ENCODE data around the gene SLC22A23. TPM values are rescaled to one million over a fixed set of nuclear protein-coding genes. Genes with fewer than 3 reads are reported as not detected.

Gene SLC22A23
- polyA plus RNA-seq, 1 donor (not counting 4 experiments of a cell fraction or from before 2014, with no cell fraction given): 4.3 TPM

GRCh38 chr6:3376893-3377535 lies 79.8 kb downstream of the SLC22A23 start:
- Histone ChIP-seq H2AFZ (ENCODE audit: control insufficient read depth, low read length) (peak overlapping the region; percentile 17), H3K79me2 (ENCODE audit: control insufficient read depth, insufficient read depth, low read length) (no peaks in the 10 kb centered on the region), H3K27me3 (ENCODE audit: control insufficient read depth, extremely low read depth, insufficient read depth, low read length) (no peaks in the 10 kb centered on the region), H3K36me3 (ENCODE audit: control insufficient read depth in 2 of 2, extremely low read depth in 1 of 2, insufficient read depth in 2 of 2, low read length in 2 of 2) (no peaks in the 10 kb centered on the region), H3K4me3 (ENCODE audit: control insufficient read depth in 2 of 3, extremely low read depth in 1 of 3, insufficient read depth in 2 of 3, low read depth in 1 of 3, low read length in 3 of 3) (no peak overlapping the region), H3K4me2 (ENCODE audit: control insufficient read depth, extremely low read depth, insufficient read depth, low read depth, low read length) (peak overlapping the region; percentile 86), H3K9ac (ENCODE audit: control insufficient read depth, extremely low read depth, insufficient read depth, low read length) (peak overlapping the region; percentile 83), H3K9me3 (ENCODE audit: control insufficient read depth, low read depth, low read length) (no peaks in the 10 kb centered on the region), H4K20me1 (ENCODE audit: control insufficient read depth, extremely low read depth, insufficient read depth, low read length) (no peaks in the 10 kb centered on the region), H3K9me1 (ENCODE audit: control insufficient read depth, extremely low read depth, insufficient read depth, low read length) (no peaks in the 10 kb centered on the region), H3K4me1 (ENCODE audit: control insufficient read depth, extremely low read depth, insufficient read depth, low read length) (peaks cover 23% of the 10 kb centered on the region), H3K27ac (ENCODE audit: control insufficient read depth, insufficient read depth, low read length) (peak overlapping the region; percentile 95)
- dilution Hi-C loops (cut with MboI; ENCODE audit: extremely low pct_ligation_motif_present, low sequenced_read_pairs): no loop called here
- FAIRE-seq (no peak), DNase-seq (ENCODE audit: low read depth, low spot score) (no peak)
- TF ChIP-seq CTCF (optimal IDR thresholded peaks at IDR 0.05 in 1 of 3, IDR thresholded peaks at IDR 0.05 in 1 of 3, conservative IDR thresholded peaks at IDR 0.05 in 1 of 3; ENCODE audit: extremely low read depth in 1 of 3, insufficient read depth in 2 of 3, low read length in 3 of 3) (no peak), EZH2 (IDR thresholded peaks at IDR 0.05; ENCODE audit: low read length) (no peak)

GRCh38 chr6:3376064-3376463 lies 80.8 kb downstream of the SLC22A23 start:
- Histone ChIP-seq H3K4me3 (ENCODE audit: control insufficient read depth in 2 of 3, extremely low read depth in 1 of 3, insufficient read depth in 2 of 3, low read depth in 1 of 3, low read length in 3 of 3) (no peak overlapping the region), H3K27me3 (ENCODE audit: control insufficient read depth, extremely low read depth, insufficient read depth, low read length) (no peaks in the 10 kb centered on the region), H2AFZ (ENCODE audit: control insufficient read depth, low read length) (no peak overlapping the region), H3K4me2 (ENCODE audit: control insufficient read depth, extremely low read depth, insufficient read depth, low read depth, low read length) (no peak overlapping the region), H3K79me2 (ENCODE audit: control insufficient read depth, insufficient read depth, low read length) (no peaks in the 10 kb centered on the region), H4K20me1 (ENCODE audit: control insufficient read depth, extremely low read depth, insufficient read depth, low read length) (no peaks in the 10 kb centered on the region), H3K9ac (ENCODE audit: control insufficient read depth, extremely low read depth, insufficient read depth, low read length) (no peak overlapping the region), H3K9me1 (ENCODE audit: control insufficient read depth, extremely low read depth, insufficient read depth, low read length) (no peaks in the 10 kb centered on the region), H3K36me3 (ENCODE audit: control insufficient read depth in 2 of 2, extremely low read depth in 1 of 2, insufficient read depth in 2 of 2, low read length in 2 of 2) (no peaks in the 10 kb centered on the region), H3K9me3 (ENCODE audit: control insufficient read depth, low read depth, low read length) (no peaks in the 10 kb centered on the region), H3K27ac (ENCODE audit: control insufficient read depth, insufficient read depth, low read length) (no peak overlapping the region), H3K4me1 (ENCODE audit: control insufficient read depth, extremely low read depth, insufficient read depth, low read length) (peaks cover 19% of the 10 kb centered on the region)
- DNase-seq (ENCODE audit: low read depth, low spot score) (no peak), FAIRE-seq (no peak)
- dilution Hi-C loops (cut with MboI; ENCODE audit: extremely low pct_ligation_motif_present, low sequenced_read_pairs): no loop called here
- TF ChIP-seq EZH2 (IDR thresholded peaks at IDR 0.05; ENCODE audit: low read length) (no peak), CTCF (optimal IDR thresholded peaks at IDR 0.05 in 1 of 3, IDR thresholded peaks at IDR 0.05 in 1 of 3, conservative IDR thresholded peaks at IDR 0.05 in 1 of 3; ENCODE audit: extremely low read depth in 1 of 3, insufficient read depth in 2 of 3, low read length in 3 of 3) (no peak)

All from keratinocyte (primary cell).